ENCODE results near the gene ATP9B.

DNA sequence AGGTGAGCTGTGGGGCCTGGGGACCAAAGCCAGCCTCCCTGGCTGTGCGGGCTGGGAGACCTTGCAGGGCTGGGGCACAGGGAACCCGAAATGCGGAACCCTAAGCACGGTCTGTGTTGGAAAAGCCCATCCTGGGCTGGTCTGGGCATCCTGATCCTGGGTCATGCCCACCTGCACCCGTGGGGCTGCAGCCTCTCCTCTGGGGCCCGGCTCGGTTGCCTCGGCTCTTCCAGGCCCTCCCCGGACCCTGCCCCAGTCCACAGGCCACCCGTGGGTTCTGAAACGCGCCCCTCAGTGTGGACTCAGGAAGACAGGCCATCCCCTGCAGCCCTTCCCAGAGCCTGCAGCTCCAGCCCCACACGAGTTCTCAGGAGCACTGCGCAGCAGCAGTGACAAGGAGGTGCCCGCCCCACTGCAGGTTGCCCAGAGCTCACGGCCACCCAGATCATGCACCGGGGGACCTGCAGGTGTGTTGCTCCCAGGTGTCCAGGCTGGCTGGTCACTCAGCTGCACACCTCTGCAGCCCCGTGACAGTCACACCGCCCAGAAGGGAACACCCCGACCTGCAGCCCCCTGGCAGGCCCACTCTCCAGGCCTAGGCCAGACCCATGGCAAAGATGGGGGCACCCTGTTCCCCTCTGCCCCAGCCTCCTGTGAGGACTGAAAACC lies 314.3 kb downstream of the ATP9B start:
- TF ChIP-seq, protein P1, sequence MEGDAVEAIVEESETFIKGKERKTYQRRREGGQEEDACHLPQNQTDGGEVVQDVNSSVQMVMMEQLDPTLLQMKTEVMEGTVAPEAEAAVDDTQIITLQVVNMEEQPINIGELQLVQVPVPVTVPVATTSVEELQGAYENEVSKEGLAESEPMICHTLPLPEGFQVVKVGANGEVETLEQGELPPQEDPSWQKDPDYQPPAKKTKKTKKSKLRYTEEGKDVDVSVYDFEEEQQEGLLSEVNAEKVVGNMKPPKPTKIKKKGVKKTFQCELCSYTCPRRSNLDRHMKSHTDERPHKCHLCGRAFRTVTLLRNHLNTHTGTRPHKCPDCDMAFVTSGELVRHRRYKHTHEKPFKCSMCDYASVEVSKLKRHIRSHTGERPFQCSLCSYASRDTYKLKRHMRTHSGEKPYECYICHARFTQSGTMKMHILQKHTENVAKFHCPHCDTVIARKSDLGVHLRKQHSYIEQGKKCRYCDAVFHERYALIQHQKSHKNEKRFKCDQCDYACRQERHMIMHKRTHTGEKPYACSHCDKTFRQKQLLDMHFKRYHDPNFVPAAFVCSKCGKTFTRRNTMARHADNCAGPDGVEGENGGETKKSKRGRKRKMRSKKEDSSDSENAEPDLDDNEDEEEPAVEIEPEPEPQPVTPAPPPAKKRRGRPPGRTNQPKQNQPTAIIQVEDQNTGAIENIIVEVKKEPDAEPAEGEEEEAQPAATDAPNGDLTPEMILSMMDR (IDR thresholded peaks at IDR 0.05): no peak
- TF ChIP-seq EZH2 (IDR thresholded peaks at IDR 0.05) (no peak), EZH2phosphoT487 (IDR thresholded peaks at IDR 0.05) (no peak)
